CD4-positive, alpha-beta T cell treated with Interleukin-21 for 1 hour (primary cell): ENCODE measurements around the gene ERC1.
A peak's percentile ranks its signal among the peaks of the same experiment; 100 is the strongest.
"Not testable (repeated sequence)": the region's sequence is repeated elsewhere in the genome, so short reads cannot be mapped to it uniquely, and the experiment has no call there.

Source experiments
- DNase-seq: peaks from one replicate; pipeline ENCODE4 v3.0.0-alpha.2; 2020

The ERC1 gene

DNA sequence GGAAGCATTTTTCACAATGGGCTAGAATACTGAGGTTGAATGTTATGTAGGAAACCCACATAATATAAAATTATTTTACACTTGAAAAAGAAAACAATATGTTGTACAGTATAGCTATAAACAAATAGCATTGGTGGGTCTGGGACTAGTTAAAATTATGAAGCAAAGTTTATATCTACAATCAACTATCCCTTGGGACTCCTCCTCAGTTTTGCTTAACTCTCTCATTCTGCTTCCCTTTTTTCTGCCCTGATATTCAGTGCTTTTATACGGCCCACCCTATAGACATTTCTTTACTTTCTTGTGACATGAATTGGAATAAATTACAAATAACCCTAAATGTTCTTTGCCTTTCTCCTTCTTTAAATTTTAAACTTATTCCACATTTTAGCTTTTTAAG, 302.9 kb downstream of the ERC1 start:
- no peak for DNase-seq

- no peak for DNase-seq
These were observed 306.2 kb downstream of the ERC1 start for GRCh38 chr12:1297206-1297605.

DNA sequence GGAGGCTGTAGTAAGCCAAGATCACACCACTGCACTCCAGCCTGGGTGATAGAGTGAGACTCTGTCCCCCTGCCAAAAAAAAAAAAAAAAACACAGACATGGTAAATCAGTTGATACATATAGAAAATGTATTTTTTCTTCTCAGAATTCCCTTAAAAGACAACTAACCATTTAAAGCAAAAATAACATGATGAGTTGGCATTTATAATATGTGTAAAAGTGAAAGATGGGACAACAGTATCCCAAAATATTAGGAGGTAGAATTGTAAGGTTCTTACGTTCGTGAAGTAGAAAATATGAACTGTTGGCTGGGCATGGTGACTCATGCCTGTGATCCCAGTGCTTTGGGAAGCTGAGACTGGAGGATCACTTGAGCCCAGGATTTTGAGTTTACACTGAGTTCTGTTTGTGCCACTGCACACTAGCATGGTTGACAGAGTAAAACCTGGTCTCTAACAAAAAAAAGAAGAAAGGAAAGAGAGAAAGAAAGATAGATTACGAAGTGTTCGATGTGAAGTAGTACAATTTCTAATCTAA, 306.7 kb downstream of the ERC1 start:
- no peak for DNase-seq

DNA sequence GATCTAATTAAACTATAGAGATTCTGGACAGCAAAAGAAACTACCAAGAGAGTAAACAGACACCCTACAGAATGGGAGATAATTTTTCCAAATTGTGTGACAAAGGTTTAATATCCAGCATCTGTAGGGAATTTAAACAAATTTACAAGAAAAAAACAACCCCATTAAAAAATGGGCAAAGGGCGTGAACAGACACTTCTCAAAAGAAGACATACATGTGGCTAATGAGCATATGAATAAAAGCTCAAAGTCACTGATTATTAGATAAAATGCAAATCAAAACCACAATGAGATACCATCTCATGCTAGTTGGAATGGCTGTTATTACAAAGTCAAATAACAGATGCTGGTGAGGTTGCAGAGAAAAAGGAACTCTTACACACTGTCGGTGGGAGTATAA, 309.4 kb downstream of the ERC1 start:
- no peak for DNase-seq

GRCh38 chr12:1302201-1302870, 311.3 kb downstream of the ERC1 start:
- no peak for DNase-seq

DNA sequence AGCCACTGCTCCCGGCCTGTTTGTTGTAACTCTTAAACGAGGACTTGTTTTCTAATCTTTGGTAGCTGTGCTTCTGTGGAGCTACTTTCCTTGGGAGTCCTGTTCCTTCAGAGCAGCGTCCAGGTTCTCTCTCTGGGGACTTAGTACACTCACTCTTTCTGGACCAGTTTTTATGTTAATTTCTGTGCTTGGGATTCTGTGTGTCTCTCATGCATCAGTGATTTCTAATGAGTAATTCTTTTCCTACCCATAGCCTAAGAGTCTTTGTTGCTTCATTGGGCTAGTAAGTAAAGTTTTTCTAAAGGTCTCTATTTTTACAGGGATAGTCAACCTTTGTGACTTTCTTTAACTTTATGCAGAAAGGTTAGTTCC, 314.0 kb downstream of the ERC1 start:
- no peak for DNase-seq

DNA sequence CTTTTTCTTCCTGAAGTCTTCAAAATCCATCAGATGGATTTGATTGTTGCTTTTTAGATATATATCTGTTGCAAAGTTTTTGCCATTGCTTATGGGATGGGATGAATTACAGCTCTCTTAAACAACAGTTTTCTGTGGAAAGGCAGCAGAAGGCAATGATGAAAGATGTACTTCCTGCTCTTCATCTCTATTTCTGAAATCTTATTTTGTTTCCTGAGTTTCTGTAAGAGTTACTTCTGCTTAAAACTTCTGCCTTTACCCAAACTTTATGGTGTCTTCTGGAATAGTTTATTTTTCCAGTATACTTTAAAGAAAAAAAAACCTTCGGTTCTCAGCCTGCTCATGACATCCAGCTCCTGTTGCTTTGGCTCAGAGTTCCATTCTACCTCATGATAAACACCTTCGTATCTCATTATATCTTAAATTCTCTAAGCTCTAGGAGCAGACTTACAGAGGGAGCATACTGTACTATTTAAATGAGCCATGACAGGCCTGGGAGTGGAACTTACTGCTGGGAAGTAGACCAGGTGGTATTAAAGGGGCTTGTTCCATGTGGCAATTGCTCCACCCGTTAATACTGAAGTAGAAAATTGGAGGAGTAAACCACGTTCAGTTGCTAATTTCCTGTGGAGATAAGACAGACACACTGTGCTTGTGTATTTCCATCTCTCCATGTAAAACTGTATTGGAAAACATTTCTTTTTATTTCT, 314.9 kb downstream of the ERC1 start:
- no peak for DNase-seq

- DNase-seq, result no peak
These were observed 315.8 kb downstream of the ERC1 start for GRCh38 chr12:1306817-1307216.

DNA sequence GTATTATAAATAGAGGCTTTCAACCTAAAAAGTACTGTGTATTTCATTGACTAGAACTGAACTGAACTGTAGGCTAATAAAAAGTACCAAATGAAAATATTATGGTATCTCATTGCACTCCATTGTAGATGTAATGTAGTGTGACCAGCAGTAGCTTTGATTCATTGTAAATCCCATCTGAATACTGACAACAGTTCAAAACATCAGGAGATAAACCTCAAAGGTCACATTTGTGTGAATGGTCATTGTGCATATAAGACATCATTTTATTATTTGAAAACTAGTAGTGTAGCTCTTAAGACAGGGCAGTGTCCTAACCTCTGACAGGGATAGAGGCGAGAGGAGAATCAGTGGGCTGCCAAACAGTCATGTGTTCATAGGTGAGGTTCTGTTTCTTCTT, 316.8 kb downstream of the ERC1 start:
- DNase-seq, result no peak

GRCh38 chr12:1309613-1310012, 318.6 kb downstream of the ERC1 start:
- no peak for DNase-seq

- DNase-seq, result no peak
These were observed 319.6 kb downstream of the ERC1 start for GRCh38 chr12:1310653-1311052.

DNA sequence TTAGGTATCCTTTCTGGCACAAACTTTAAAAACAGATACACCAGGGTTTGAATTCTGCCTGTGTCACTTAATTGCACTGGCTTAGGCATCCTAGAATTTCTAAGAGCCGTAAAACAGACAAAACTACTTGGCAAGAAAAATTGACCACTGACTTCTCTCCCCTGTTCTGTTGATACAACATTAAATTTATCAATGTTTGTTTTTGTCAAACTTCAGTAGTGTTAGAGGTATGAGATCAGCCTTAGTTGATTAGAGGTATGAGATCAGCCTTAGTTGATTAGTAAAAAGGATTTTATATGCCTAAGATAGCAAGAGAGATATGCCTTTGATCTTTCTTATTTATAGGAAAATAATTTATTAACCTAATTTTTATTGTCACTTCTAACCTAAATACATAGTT, 320.1 kb downstream of the ERC1 start:
- no peak for DNase-seq

- DNase-seq, result no peak
These were observed 322.9 kb downstream of the ERC1 start for GRCh38 chr12:1313906-1314305.

GRCh38 chr12:1314523-1314922, 323.5 kb downstream of the ERC1 start:
- no peak for DNase-seq

- DNase-seq, result not testable (repeated sequence)
These were observed 326.0 kb downstream of the ERC1 start for GRCh38 chr12:1316991-1317390.

GRCh38 chr12:1318327-1319031, 327.5 kb downstream of the ERC1 start:
- DNase-seq, result no peak

DNA sequence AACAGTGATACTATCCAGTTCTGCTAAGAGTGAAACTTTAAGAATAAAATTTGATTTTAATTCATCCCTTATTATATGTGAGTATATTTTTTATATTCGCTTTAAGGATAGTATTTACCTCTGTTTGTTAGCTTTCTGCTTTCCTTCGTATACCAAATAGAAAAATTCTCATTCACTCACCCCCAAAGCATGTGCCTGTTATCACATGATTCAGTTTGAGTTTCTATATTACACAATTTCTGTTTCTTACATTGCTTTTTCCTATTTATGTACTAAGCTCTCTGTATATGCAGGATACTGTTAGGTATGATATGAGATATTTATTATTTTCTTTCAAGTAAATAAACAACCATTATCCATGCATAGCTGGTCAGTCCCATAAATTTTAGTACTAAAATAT, 328.2 kb downstream of the ERC1 start:
- no peak for DNase-seq

DNA sequence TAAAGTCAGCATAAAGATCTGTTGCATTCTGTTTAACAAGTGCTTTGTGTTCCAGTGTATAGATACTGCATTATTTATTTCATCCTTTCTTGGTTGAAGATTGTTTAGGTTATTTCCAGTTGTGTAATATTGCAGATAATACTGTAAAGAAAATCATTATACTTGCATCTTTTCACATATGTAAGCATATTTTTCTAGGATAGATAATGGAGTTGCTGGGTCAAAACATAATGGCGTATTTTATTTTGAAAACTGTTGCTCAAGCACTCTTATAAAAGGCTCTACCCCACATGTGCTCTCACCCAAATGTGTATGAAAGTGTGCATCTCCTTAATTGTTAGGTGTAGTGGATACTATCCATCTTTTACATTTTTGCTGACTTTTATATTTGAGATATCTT, 329.0 kb downstream of the ERC1 start:
- no peak for DNase-seq

DNA sequence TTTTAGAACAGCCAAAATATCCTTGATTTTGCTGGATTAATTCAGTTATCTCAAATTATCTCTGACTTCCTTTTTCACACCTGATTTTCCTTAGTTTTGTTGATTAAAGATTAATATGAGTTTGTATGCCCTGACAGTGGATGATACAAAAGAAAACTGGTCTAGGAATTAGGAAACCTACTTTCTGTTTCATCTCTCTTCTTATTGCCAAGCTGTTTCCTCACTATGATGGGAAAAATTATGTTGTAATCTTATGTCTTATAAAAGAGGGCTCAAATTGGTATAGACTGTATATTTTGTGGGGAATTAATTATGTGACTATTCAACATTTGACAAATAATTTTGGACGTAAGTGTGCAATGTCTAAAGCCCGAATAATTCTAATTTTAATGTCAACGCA, 331.8 kb downstream of the ERC1 start:
- DNase-seq, result no peak

DNA sequence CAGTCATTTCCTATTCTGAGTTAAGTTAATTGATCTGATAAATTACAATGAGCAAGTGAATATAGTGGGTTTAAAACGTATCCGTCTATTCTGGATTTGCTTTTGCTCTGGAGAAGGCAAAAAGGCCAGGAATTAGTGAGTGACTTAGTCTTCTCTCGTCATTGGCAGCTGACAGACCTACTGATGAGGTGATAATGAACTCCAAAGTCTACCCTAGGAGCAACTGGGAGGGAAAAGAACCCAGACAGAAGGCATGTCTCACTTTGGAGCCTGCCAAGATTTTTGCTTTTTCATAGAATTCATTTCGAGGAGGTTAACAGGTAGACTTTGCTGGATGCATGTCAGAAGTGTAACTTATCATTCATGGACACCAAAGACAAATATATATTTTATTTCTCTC, 333.1 kb downstream of the ERC1 start:
- DNase-seq, result no peak

- DNase-seq, result no peak
These were observed 333.9 kb downstream of the ERC1 start for GRCh38 chr12:1324910-1325309.

- DNase-seq, result no peak
These were observed 334.6 kb downstream of the ERC1 start for GRCh38 chr12:1325666-1326065.

DNA sequence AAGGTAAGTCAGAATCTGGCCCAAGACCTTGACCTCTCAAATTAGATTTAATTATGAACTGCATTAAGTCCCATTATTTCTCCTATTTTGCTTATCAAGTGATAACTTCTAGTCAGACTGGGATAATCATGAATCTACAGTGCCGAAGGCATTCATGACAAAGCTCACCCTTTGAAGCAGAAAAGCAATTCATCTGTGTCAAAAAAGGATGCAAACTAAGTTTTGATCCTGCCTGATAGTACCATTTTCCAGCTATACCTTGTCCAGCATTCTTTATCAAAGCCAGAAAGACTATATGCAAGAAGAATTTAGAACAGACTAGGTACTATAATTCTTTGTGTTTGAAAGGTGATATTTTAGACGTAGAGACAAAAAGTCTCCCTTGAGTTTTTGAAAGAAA, 335.2 kb downstream of the ERC1 start:
- DNase-seq, result no peak

DNA sequence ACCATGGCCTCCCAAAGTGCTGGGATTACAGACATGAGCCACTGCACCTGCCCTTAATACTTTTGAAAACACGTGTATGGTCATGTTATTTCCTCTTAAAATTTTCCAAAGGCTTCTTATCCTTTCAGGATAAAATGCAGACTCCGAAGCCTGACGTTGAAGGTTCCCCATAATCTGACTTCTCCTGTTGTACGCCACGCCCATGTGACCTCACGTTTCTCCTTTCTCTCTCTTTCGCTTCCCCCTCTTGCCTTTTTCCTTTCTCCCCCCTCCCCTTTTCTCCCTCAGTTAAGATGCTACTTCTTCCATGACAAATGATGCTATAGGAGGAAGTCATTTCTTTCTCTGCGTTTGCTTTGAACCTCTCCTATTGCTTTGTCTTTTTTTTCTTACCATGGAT, 337.4 kb downstream of the ERC1 start:
- peak; percentile 1 for DNase-seq
